Measurements from ENCODE around the gene BACE1. TPM values are rescaled to one million over a fixed set of nuclear protein-coding genes. Genes with fewer than 3 reads are reported as not detected.

BACE1 gene
- total RNA-seq, 1 donor from 2014 or later = 37.4 TPM

DNA sequence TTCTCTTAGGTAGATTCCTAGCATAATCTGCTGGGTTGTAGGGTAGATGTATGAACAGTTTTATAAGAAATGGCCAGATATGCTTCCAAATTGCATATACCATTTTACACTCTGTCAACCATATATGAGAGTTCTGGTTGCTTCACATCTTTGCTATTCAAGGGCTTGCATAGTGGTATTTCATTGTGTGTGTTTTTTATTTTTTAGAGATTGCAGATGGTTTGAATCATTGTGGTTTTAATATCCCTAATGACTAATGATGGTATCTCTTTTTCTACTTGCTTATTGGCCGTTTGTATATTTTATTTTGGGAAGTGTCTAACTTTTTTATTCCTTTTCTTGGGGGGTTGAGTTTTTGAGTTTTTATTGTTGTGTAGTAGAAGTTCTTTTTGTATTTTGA is 56.6 kb downstream of the BACE1 start:
- H3K27ac Mint-ChIP-seq = no peak overlapping the region
- no peak for DNase-seq (ENCODE audit: extremely low spot score, unreplicated experiment)
- H3K27me3 Mint-ChIP-seq = no peaks in the 10 kb centered on the region
- H3K36me3 Mint-ChIP-seq = peaks cover 31% of the 10 kb centered on the region
- H3K9me3 Mint-ChIP-seq = no peaks in the 10 kb centered on the region
- no peak for TF ChIP-seq CTCF (conservative IDR thresholded peaks at IDR 0.05)
- H3K4me1 Mint-ChIP-seq (ENCODE audit: unreplicated experiment) = no peaks in the 10 kb centered on the region
- H3K4me3 Mint-ChIP-seq = no peak overlapping the region

GRCh38 chr11:117258576-117258975 is 57.5 kb downstream of the BACE1 start:
- peaks cover 34% of the 10 kb centered on the region for H3K36me3 Mint-ChIP-seq
- no peaks in the 10 kb centered on the region for H3K9me3 Mint-ChIP-seq
- no peak overlapping the region for H3K27ac Mint-ChIP-seq
- H3K4me1 Mint-ChIP-seq (ENCODE audit: unreplicated experiment) = no peaks in the 10 kb centered on the region
- H3K27me3 Mint-ChIP-seq = no peaks in the 10 kb centered on the region
- DNase-seq (ENCODE audit: extremely low spot score, unreplicated experiment) = no peak
- no peak for TF ChIP-seq CTCF (conservative IDR thresholded peaks at IDR 0.05)
- no peak overlapping the region for H3K4me3 Mint-ChIP-seq

DNA sequence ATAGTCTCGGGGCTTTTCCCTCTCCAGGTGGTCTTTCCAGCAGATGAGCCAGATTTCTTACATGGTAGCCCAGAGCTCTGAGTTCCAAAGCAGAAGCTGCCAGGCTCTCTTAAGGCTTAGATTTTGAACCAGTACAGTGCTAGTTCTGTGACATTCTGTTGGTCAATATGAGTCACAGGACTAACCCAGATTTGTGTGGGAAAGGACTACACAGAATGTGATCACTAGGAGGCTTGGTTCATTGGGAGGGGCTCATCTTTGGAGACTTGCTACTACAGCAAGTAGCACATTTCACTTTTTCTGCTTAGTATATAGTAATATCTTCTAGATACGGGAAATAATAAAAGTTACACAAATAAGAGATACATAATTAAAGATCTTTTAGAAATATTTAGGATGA is 59.5 kb downstream of the BACE1 start:
- Mint-ChIP-seq H3K9me3 (no peaks in the 10 kb centered on the region), H3K27ac (no peak overlapping the region), H3K36me3 (peaks cover 34% of the 10 kb centered on the region), H3K4me3 (no peak overlapping the region), H3K4me1 (ENCODE audit: unreplicated experiment) (no peaks in the 10 kb centered on the region), H3K27me3 (no peaks in the 10 kb centered on the region)
- no peak for DNase-seq (ENCODE audit: extremely low spot score, unreplicated experiment)
- no peak for TF ChIP-seq CTCF (conservative IDR thresholded peaks at IDR 0.05)

DNA sequence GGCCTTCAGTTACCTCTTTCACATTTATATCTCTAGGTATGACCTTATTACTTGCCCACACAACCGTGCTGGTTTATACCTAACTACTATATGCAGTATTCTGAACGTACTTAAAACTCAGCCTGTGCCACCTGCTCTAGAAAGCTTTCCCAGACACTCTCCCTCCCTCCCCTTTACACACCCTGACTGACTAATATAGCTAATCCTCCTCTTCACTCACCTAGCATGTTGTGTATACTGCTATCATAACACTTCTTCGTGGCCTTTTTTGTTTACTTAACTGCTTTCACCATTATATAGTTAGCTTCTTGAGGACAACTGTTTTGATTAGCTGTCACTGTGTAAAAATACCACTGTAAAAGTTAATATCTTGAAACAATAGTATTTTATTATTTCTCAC is 60.1 kb downstream of the BACE1 start:
- TF ChIP-seq CTCF (conservative IDR thresholded peaks at IDR 0.05) = no peak
- DNase-seq (ENCODE audit: extremely low spot score, unreplicated experiment) = no peak
- no peak overlapping the region for H3K27ac Mint-ChIP-seq
- H3K36me3 Mint-ChIP-seq = peaks cover 34% of the 10 kb centered on the region
- no peaks in the 10 kb centered on the region for H3K27me3 Mint-ChIP-seq
- no peaks in the 10 kb centered on the region for H3K4me1 Mint-ChIP-seq (ENCODE audit: unreplicated experiment)
- H3K4me3 Mint-ChIP-seq = no peak overlapping the region
- H3K9me3 Mint-ChIP-seq = no peaks in the 10 kb centered on the region

DNA sequence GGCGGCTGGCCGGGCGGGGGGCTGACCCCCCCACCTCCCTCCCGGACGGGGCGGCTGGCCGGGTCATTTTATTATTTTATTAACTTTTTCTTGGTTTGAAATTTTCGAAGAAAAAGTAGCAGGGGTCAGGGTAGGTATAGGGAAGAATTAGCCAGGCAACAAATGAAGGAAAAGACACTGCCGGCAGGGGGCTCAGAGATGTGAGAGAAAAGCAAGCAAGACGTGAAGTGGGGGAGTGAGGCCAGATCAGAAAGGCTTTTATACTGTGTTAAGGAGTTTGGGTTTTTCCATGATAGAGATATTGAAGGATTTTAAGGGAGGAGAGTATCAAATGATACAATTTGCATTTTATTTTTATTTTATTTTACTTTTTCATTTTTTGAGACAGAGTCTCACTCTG is 64.5 kb downstream of the BACE1 start:
- peaks cover 38% of the 10 kb centered on the region for H3K36me3 Mint-ChIP-seq
- H3K9me3 Mint-ChIP-seq = no peaks in the 10 kb centered on the region
- TF ChIP-seq CTCF (conservative IDR thresholded peaks at IDR 0.05) = no peak
- no peaks in the 10 kb centered on the region for H3K27me3 Mint-ChIP-seq
- H3K27ac Mint-ChIP-seq = no peak overlapping the region
- H3K4me3 Mint-ChIP-seq = no peak overlapping the region
- DNase-seq (ENCODE audit: extremely low spot score, unreplicated experiment) = no peak
- no peaks in the 10 kb centered on the region for H3K4me1 Mint-ChIP-seq (ENCODE audit: unreplicated experiment)

- H3K27me3 Mint-ChIP-seq = no peaks in the 10 kb centered on the region
- H3K9me3 Mint-ChIP-seq = no peaks in the 10 kb centered on the region
- peaks cover 40% of the 10 kb centered on the region for H3K36me3 Mint-ChIP-seq
- no peak overlapping the region for H3K27ac Mint-ChIP-seq
- DNase-seq (ENCODE audit: extremely low spot score, unreplicated experiment) = no peak
- H3K4me1 Mint-ChIP-seq (ENCODE audit: unreplicated experiment) = no peaks in the 10 kb centered on the region
- no peak for TF ChIP-seq CTCF (conservative IDR thresholded peaks at IDR 0.05)
- H3K4me3 Mint-ChIP-seq = no peak overlapping the region
Observed at GRCh38 chr11:117249571-117249970, 66.5 kb downstream of the BACE1 start.
